Limb (tissue), 2 donors: ENCODE measurements around the gene RNF113A.
"Not testable (repeated sequence)": the region's sequence is repeated elsewhere in the genome, so short reads cannot be mapped to it uniquely, and the experiment has no call there.

Experiments
- DNase-seq, 2 donors: peaks; one replicate each; pipeline ENCODE4 v3.0.0-alpha.2; 2016; ENCODE audit errors: extremely low spot score in 2 of 2

Gene RNF113A

DNA sequence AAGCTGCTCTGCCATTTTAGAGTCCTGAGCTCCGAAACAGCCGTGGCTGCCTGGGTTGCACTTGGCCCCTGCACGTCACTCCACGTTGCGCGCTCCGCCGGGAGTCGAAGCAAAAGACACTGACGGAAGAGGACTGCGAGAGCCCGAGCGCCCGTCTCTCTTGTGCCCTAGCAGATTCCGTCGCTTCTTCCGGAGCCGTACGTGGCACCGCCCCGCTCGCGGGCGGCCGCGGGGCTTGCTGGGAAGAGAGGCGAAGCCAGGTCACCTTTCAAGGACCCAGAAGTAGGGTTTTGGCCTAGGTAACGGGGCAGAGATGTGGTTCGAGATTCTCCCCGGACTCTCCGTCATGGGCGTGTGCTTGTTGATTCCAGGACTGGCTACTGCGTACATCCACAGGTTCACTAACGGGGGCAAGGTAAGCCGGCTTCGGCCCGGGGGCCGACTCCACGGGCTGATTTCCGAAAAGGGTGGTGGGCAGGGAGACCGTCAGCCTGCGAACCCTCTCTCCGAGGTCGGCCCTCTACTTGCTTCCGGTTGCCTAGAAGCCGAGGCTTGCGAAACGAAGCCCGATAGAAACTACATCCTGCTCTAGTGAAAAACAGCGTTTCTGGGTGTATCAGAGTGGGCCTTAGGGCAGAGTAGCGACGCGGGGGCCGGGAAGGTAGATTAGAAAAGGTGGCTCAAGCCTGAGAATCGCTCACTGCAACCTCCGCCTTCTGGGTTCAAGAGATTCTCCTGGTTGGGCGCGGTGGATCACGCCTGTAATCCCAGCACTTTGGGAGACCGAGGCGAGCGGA is at the start of gene RNF113A, which contains the start of gene NDUFA1:
Gene RNF113A, minus strand, starts transcription at position 135 of the 797 bp plus-strand sequence. Its CDS starts 120 bp downstream, at position 15.
Gene NDUFA1, plus strand, starts transcription at position 234 of the 797 bp plus-strand sequence. Its CDS starts 80 bp downstream, at position 314.
- DNase-seq, result peak; percentile 78 to 81

- DNase-seq, result no peak
These were observed 48.5 kb upstream of the RNF113A start for GRCh38 chrX:119919835-119920585.

DNA sequence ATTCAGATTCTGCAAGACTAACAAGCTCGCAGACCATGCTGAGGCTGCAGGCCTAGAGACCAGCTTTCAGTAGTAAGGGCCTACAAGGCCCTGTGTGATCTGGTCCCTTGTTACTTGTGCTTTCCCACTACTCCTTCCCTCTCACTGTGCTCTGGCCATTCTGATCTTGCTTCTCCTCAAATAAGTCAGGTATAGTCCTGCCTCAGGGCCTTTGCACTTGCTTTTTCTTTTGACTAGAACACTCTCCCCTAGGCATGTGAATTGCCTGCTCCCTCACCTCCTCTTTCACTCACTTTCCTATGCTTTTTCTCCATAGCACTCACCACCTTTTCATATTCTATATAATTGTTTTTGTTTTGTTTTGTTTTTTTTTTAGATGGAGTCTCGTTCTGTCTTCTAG is 46.3 kb upstream of the RNF113A start:
- DNase-seq, result no peak

DNA sequence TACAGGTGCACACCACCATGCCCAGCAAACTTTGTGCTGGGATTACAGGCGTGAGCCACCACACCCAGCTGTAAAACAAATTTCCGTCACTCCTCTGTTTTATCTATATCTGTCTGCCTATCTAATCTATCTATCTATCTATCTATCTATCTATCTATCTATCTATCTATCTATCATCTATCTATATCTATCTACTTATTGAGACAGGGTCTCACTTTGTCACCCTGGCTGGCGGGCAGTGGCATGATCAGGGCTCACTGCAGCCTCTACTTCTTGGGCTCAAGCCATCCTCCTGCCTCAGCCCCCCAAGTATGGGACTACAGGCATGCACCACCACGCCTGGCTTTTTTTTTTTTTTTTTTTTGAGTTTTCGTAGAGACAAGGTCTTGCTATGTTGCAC is 44.8 kb upstream of the RNF113A start:
- no peak for DNase-seq

- DNase-seq, result no peak
These were observed 29.4 kb upstream of the RNF113A start for GRCh38 chrX:119900976-119901375.

DNA sequence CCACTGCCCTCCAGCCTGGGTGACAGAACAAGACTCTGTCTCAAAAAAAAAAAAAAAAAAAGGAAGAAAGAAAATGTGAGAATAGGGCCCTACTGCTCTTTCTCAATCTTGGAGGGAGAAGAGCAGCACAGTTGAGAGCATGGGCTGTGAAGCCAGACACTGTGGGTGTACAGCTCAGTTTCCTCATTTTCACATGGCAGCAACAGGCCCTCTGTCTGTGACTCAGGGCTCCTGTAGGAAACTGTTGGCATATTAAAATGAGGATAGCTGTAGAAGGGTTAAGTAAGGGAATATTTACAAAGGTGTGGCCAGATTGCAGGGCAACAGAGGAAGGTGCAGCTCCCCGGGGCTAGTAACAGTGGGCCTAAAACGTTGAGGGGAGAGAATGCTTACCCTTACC is 27.6 kb upstream of the RNF113A start:
- no peak for DNase-seq

- no peak for DNase-seq
These were observed 24.4 kb upstream of the RNF113A start, which contains the start of gene AKAP14 for GRCh38 chrX:119895843-119896326. Gene AKAP14 (plus strand): TSS chrX:119895893. CDS start chrX:119903224, 7,331 bp downstream.

DNA sequence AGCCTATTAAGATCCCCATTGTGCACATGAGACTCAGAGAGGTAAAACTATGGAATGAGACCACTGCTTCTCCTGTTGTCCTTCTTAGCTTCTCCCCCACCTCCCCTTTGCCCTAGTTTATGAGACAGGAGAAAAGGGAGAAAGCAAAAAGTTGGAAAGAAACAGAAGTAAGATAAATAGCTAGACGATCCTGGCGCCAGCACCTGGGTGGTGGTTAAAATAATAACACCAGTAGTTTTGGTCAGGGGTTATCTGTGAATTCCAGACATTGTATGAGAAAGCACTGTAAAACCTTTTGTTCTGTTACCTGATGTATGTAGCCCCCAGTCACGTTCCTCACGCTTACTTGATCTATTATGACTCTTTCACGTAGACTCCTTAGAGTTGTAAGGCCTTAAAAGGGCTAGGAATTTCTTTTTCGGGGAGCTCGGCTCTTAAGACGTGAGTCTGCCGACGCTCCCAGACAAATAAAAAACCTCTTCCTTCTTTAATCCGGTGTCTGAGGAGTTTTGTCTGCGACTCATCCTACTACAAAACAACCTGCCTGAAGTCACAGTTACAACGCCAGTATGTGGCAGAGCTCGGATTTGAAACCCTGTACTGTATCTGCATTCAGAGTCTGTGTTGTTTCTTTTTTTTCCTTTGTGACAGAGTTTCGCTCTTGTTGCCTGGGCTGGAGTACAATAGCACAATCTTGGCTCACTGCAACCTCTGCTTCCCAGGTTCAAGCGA is 20.6 kb upstream of the RNF113A start:
- DNase-seq, result not testable (repeated sequence)

DNA sequence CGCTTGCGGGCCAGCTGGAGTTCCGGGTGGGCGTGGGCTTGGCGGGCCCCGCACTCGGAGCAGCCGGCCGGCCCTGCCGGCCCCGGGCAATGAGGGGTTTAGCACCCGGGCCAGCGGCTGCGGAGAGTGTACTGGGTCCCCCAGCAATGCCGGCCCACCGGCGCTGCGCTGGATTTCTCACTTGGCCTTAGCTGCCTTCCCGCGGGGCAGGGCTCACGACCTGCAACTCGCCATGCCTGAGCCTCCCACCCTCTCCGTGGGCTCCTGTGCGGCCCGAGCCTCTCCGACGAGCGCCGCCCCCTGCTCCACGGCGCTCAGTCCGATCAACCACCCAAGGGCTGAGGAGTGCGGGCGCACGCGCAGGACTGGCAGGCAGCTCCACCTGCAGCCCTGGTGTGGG is 19.1 kb upstream of the RNF113A start:
- DNase-seq, result not testable (repeated sequence)

- DNase-seq, result peak in 1 of 2 donors; percentile 56
These were observed 16.3 kb upstream of the RNF113A start for GRCh38 chrX:119887721-119888425.

DNA sequence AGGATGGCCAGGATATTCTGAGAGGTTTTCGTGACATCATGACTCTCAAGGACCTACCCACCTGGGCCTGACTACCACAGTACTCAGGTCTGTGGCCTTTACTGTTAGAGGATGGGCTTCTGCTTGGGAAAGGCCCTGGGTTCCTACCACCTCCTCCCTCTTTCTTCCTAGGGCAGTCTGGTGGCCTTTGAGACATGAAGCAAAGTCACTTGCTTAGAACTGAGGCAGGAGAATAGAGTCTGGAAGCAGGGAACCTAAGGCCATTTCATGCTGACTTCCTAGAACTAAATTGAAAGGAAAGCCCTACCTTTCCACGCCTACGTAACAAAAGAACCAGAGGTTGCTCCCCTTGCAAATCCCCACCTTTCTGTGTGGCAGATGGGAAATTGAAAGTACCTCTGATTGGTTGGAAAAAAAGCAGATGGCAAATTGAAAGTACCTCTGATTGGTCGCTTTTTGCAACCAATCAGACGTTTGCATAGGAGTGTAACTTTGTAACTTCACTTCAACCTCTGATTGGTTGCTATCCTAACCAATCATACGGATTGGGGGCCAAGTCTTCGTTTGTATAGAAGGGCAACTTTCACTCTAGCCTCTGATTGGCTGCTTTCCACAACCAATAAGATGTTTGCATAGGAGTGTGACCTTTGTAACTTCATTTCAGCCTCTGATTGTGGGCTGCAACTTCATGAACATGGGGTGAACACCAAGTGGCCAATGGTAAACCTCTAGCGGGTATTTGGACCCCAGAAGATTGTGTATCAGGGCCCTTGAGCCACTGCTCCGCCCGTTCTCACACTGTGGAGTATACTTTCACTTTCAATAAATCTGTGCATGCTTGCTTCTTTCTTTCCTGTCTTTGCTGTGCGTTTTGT is 14.3 kb upstream of the RNF113A start:
- DNase-seq, result no peak

- DNase-seq, result peak in 1 of 2 donors; percentile 37
These were observed 9.3 kb upstream of the RNF113A start for GRCh38 chrX:119880552-119881437.

- no peak for DNase-seq
These were observed 8.5 kb upstream of the RNF113A start for GRCh38 chrX:119880076-119880475.

DNA sequence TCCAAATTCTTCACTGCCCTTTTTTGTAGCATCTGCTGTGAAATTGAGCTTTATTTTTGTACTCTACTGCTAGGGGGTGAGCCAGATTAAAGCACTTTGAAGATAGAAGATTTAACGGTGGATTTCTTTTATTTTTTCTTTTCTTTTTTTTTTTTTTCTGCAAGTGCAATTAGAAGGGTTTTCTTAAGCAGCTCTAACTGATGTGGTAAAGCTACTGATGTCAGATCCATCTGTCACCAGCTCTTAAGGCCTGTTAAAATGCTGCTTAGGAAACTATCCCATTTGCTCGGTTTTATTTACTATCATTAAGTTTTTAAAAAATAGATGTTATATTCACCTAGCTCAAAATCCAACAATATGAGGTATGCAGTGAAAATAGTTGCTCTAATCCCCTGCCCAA is 7.2 kb upstream of the RNF113A start:
- DNase-seq, result no peak

DNA sequence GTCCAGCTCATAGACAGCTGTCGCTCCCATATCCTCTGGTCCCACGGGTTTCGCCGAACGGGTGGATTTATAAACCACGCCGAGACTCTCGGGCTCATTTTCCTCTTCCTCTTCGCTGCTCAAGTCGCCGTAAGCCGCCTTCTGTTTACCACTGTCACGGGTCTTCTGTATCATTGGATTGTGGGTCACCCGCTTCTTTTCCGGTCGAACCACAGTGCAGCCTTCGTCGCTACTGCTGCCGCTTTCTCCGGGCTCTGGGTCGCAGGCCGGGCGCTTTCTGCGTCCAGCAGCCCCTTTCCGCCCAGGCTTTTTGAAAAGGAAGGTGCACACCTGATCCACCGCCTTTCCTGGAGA is 311 bp downstream of the RNF113A start:
- no peak for DNase-seq

DNA sequence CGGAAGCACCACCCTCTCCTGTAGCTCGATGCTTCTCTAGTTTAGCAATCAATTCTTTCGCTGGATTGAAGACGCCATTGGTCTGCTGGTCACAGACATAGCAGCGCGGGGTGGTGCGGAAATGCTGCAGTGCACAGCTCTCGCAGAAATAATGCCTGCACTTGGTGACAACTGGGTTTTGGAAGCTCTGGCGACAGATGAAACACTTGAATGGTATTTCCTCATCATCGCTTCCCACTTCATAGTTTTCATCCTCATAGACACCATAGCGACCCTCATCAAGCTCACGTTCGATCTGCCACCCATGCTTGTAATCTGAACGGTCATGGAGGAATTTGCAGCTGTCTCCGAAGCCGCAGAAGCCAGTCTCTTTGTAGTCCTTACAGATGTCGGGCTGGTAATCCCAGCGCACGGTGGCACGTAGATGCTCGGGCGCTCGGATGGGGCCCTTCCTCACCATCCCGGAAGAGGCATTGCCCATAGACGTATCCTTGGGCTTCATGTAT is 854 bp downstream of the RNF113A start:
- DNase-seq, result peak in 1 of 2 donors; percentile 33

GRCh38 chrX:119853444-119853843 is 18.1 kb downstream of the RNF113A start:
- peak in 1 of 2 donors; percentile 23 for DNase-seq
